ENCODE measurements around the gene PPP2R3B. TPM values are rescaled to one million over a fixed set of nuclear protein-coding genes. Genes with fewer than 3 reads are reported as not detected.

PPP2R3B gene
- polyA plus RNA-seq, 1 donor from 2014 or later, result 41.7 TPM

DNA sequence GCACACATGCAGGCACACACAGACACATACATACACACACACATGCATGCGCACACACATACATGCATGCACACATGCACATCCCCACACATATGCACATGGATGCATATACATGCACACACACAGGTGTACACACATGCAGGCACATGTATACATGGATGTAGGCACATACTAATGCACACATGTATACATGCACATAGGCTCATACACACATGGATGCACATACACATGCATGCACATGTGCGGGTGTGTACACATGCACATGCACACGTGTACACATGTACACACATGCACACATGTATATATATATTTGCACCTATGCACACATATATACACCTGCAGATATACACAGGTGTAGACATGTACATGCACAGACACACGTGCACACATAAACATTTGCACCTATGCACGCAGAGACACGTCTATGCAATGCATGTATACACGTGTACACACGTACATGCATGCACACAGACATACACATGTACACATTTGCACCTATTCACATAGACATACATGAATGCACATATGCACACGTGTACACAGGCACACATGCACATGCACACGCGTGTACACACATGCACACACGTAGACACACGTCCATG is 101.5 kb downstream of the PPP2R3B start:
- Histone ChIP-seq H3K9ac (ENCODE audit: low read length) (no peak overlapping the region), H3K4me3 (ENCODE audit: low read length) (no peak overlapping the region), H3F3A (ENCODE audit: insufficient read depth, low read length, poor library complexity, severe bottlenecking) (no peaks in the 10 kb centered on the region), H3K4me2 (ENCODE audit: low read length) (no peak overlapping the region), H3K36me3 (ENCODE audit: insufficient read depth, low read length) (peaks cover 9% of the 10 kb centered on the region), H3K9me2 (ENCODE audit: insufficient read depth, low read length) (no peaks in the 10 kb centered on the region), H2AFZ (ENCODE audit: low read depth, low read length) (no peak overlapping the region), H3K27me3 (ENCODE audit: insufficient read depth, low read depth, low read length) (no peaks in the 10 kb centered on the region), H4K20me1 (ENCODE audit: insufficient read depth) (no peaks in the 10 kb centered on the region), H3K79me2 (replicated peaks; ENCODE audit: insufficient read depth, low read length) (peaks cover 2% of the 10 kb centered on the region), H3K27ac (ENCODE audit: low read length) (no peak overlapping the region), H3K9me3 (ENCODE audit: low read length) (no peaks in the 10 kb centered on the region)
- TF ChIP-seq EP300 (conservative IDR thresholded peaks at IDR 0.05; ENCODE audit: poor library complexity, severe bottlenecking) (no peak), MXI1 (conservative IDR thresholded peaks at IDR 0.05; ENCODE audit: poor library complexity, severe bottlenecking) (no peak), RAD21 (conservative IDR thresholded peaks at IDR 0.05) (no peak), POLR2AphosphoS5 (IDR thresholded peaks at IDR 0.05) (no peak), TAF1 (IDR thresholded peaks at IDR 0.05; ENCODE audit: low read depth) (no peak), SMC3 (conservative IDR thresholded peaks at IDR 0.05; ENCODE audit: poor library complexity) (no peak), EZH2 (IDR thresholded peaks at IDR 0.05; ENCODE audit: borderline replicate concordance, insufficient read depth, low read length, poor library complexity, severe bottlenecking) (no peak)
- TF ChIP-seq, protein P1, sequence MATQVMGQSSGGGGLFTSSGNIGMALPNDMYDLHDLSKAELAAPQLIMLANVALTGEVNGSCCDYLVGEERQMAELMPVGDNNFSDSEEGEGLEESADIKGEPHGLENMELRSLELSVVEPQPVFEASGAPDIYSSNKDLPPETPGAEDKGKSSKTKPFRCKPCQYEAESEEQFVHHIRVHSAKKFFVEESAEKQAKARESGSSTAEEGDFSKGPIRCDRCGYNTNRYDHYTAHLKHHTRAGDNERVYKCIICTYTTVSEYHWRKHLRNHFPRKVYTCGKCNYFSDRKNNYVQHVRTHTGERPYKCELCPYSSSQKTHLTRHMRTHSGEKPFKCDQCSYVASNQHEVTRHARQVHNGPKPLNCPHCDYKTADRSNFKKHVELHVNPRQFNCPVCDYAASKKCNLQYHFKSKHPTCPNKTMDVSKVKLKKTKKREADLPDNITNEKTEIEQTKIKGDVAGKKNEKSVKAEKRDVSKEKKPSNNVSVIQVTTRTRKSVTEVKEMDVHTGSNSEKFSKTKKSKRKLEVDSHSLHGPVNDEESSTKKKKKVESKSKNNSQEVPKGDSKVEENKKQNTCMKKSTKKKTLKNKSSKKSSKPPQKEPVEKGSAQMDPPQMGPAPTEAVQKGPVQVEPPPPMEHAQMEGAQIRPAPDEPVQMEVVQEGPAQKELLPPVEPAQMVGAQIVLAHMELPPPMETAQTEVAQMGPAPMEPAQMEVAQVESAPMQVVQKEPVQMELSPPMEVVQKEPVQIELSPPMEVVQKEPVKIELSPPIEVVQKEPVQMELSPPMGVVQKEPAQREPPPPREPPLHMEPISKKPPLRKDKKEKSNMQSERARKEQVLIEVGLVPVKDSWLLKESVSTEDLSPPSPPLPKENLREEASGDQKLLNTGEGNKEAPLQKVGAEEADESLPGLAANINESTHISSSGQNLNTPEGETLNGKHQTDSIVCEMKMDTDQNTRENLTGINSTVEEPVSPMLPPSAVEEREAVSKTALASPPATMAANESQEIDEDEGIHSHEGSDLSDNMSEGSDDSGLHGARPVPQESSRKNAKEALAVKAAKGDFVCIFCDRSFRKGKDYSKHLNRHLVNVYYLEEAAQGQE (IDR thresholded peaks at IDR 0.05; ENCODE audit: borderline replicate concordance), result no peak
- TF ChIP-seq, protein P2, sequence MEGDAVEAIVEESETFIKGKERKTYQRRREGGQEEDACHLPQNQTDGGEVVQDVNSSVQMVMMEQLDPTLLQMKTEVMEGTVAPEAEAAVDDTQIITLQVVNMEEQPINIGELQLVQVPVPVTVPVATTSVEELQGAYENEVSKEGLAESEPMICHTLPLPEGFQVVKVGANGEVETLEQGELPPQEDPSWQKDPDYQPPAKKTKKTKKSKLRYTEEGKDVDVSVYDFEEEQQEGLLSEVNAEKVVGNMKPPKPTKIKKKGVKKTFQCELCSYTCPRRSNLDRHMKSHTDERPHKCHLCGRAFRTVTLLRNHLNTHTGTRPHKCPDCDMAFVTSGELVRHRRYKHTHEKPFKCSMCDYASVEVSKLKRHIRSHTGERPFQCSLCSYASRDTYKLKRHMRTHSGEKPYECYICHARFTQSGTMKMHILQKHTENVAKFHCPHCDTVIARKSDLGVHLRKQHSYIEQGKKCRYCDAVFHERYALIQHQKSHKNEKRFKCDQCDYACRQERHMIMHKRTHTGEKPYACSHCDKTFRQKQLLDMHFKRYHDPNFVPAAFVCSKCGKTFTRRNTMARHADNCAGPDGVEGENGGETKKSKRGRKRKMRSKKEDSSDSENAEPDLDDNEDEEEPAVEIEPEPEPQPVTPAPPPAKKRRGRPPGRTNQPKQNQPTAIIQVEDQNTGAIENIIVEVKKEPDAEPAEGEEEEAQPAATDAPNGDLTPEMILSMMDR (IDR thresholded peaks at IDR 0.05; ENCODE audit: poor library complexity, severe bottlenecking), result no peak

Small RNA genes lying within 50 kb of the gene (small RNA-seq; reads per million reads assigned to genes)
- gene RF00017, result 0 reads per million in 3 experiments

Other genes starting within 250 kb of the PPP2R3B start
- gene PLCXD1, start 105.5 kb downstream of the PPP2R3B start, polyA plus RNA-seq, result 24.6 and 30.1 TPM in 2 replicates
- 23.6 and 35.6 TPM in 2 replicates for gene GTPBP6, start 68.1 kb downstream of the PPP2R3B start, polyA plus RNA-seq
- gene SHOX, start 243.9 kb upstream of the PPP2R3B start, polyA plus RNA-seq, result not detected in 2 replicates

Measured in neural cell (in vitro differentiated cells).